Breast epithelium (tissue), 4 donors: ENCODE results near the gene LPO. TPM values are rescaled to one million over a fixed set of nuclear protein-coding genes. Genes with fewer than 3 reads are reported as not detected.
A peak's percentile ranks its signal among the peaks of the same experiment; 100 is the strongest.

Experiments used
- DNase-seq, 2 donors: peaks; one replicate each; pipeline ENCODE4 v3.0.0-alpha.2; 2019; ENCODE audit warnings: low spot score in 2 of 2
- H3K27ac ChIP-seq, 2 donors: fragments of 200-600 bp; sonication (generic) in 1 of 2; one replicate each; pipeline ENCODE4 v1.5.1; 2016 to 2019; ENCODE audit warnings: mild to moderate bottlenecking in 1 of 2
- H3K27me3 ChIP-seq, 2 donors: fragments of 200-600 bp; sonication (generic) in 1 of 2; one replicate each; pipeline versions ENCODE4 v1.5.1 to v1.6.0; 2017 to 2019; ENCODE audit warnings: control low read depth in 1 of 2, mild to moderate bottlenecking in 1 of 2
- H3K36me3 ChIP-seq: fragments of 200-600 bp; one replicate; pipeline ENCODE4 v1.5.1; 2019
- H3K4me1 ChIP-seq, 2 donors: fragments of 200-600 bp; sonication (generic); one replicate each; pipeline ENCODE4 v1.5.1; 2016 to 2019; ENCODE audit warnings: control low read depth in 1 of 2
- H3K4me3 ChIP-seq, 3 donors: fragments of 200-600 bp; sonication (generic); 1 replicate in 2 of 3; 2 replicates in 1 of 3; pipeline ENCODE4 v1.5.1; 2016 to 2019; ENCODE audit warnings: mild to moderate bottlenecking in 3 of 3, moderate library complexity in 2 of 3
- H3K9me3 ChIP-seq, 2 donors: fragments of 200-600 bp; sonication (generic) in 1 of 2; one replicate each; pipeline ENCODE4 v1.5.1; 2016 to 2019; ENCODE audit warnings: control low read depth in 1 of 2
- CTCF ChIP-seq, 3 donors: fragments of 450-650 bp; IDR thresholded peaks; one replicate each; pipeline ENCODE4 v1.5.1; 2016 to 2017; ENCODE audit warnings: antibody characterized with exemption in 3 of 3, mild to moderate bottlenecking in 3 of 3, moderate library complexity in 3 of 3
- POLR2A ChIP-seq: fragments of 450-650 bp; IDR thresholded peaks from one replicate; pipeline ENCODE4 v1.6.1; 2016; ENCODE audit warnings: antibody characterized with exemption, mild to moderate bottlenecking, moderate library complexity
- POLR2AphosphoS5 ChIP-seq, 3 donors: sonication (generic); formaldehyde crosslinking; IDR thresholded peaks; one replicate each; pipeline ENCODE4 v1.6.1; 2017; ENCODE audit warnings: antibody characterized with exemption in 3 of 3
- intact Hi-C: fragments of 100-400 bp; cut with DNase I; formaldehyde crosslinking; loops from one replicate; pipeline ENCODE4 v1.15.1; 2023; ENCODE audit warnings: low total_unique reads
- total RNA-seq, 3 donors: library from RNA; depleted of rRNA; stranded (reverse); fragments of >200 nt; gene quantifications; one replicate each; pipeline ENCODE4 v1.1.0, GENCODE V29; 2016

LPO gene
- total RNA-seq, 3 donors from 2014 or later, result 0.29 TPM; not detected in 2

- TF ChIP-seq POLR2AphosphoS5 (IDR thresholded peaks at IDR 0.05) (no peak), POLR2A (no peak), CTCF (IDR thresholded peaks at IDR 0.05) (no peak)
- intact Hi-C loops, result no loop called here
- Histone ChIP-seq H3K4me1 (peaks cover 0 to 3% of the 10 kb centered on the region in 2 donors), H3K4me3 (no peak overlapping the region), H3K36me3 (no peaks in the 10 kb centered on the region), H3K9me3 (no peaks in the 10 kb centered on the region), H3K27me3 (peaks cover 0 to 15% of the 10 kb centered on the region in 2 donors), H3K27ac (no peak overlapping the region)
- peak in 1 of 2 donors; percentile 7 for DNase-seq
Observed at GRCh38 chr17:58283674-58284612, 45.6 kb downstream of the LPO start.

GRCh38 chr17:58284613-58285421 lies 46.4 kb downstream of the LPO start:
- intact Hi-C loops, result no loop called here
- Histone ChIP-seq H3K4me3 (no peak overlapping the region), H3K9me3 (no peaks in the 10 kb centered on the region), H3K27me3 (peaks cover 0 to 15% of the 10 kb centered on the region in 2 donors), H3K36me3 (no peaks in the 10 kb centered on the region), H3K27ac (no peak overlapping the region), H3K4me1 (no peaks in the 10 kb centered on the region)
- peak in 1 of 2 donors; percentile 3 for DNase-seq
- TF ChIP-seq CTCF (IDR thresholded peaks at IDR 0.05) (no peak), POLR2A (no peak), POLR2AphosphoS5 (IDR thresholded peaks at IDR 0.05) (no peak)

GRCh38 chr17:58285422-58285810 lies 47.0 kb downstream of the LPO start:
- Histone ChIP-seq H3K27ac (no peak overlapping the region), H3K4me3 (no peak overlapping the region), H3K4me1 (no peaks in the 10 kb centered on the region), H3K27me3 (peaks cover 0 to 9% of the 10 kb centered on the region in 2 donors), H3K36me3 (no peaks in the 10 kb centered on the region), H3K9me3 (no peaks in the 10 kb centered on the region)
- intact Hi-C loops, result no loop called here
- DNase-seq, result no peak
- no peak for TF ChIP-seq CTCF (IDR thresholded peaks at IDR 0.05)
- TF ChIP-seq POLR2A, result no peak
- TF ChIP-seq POLR2AphosphoS5 (IDR thresholded peaks at IDR 0.05), result no peak

- intact Hi-C loops, result no loop called here
- Histone ChIP-seq H3K4me3 (no peak overlapping the region), H3K36me3 (no peaks in the 10 kb centered on the region), H3K4me1 (no peaks in the 10 kb centered on the region), H3K27me3 (peaks cover 0 to 7% of the 10 kb centered on the region in 2 donors), H3K27ac (no peak overlapping the region), H3K9me3 (no peaks in the 10 kb centered on the region)
- DNase-seq, result no peak
- no peak for TF ChIP-seq POLR2A
- TF ChIP-seq POLR2AphosphoS5 (IDR thresholded peaks at IDR 0.05), result no peak
- TF ChIP-seq CTCF (IDR thresholded peaks at IDR 0.05), result no peak
Observed at GRCh38 chr17:58289869-58290268, 51.5 kb downstream of the LPO start.
